HG03060 (cell line): ENCODE results near the gene PRSS21.

Experiments used
- ATAC-seq: cut with Tn5 transposase; IDR thresholded peaks from one replicate; pipeline ENCODE4 v1.9.1; 2021; ENCODE audit warnings: low read depth, moderate number of reproducible peaks; ENCODE audit not compliant: unreplicated experiment

PRSS21 gene

DNA sequence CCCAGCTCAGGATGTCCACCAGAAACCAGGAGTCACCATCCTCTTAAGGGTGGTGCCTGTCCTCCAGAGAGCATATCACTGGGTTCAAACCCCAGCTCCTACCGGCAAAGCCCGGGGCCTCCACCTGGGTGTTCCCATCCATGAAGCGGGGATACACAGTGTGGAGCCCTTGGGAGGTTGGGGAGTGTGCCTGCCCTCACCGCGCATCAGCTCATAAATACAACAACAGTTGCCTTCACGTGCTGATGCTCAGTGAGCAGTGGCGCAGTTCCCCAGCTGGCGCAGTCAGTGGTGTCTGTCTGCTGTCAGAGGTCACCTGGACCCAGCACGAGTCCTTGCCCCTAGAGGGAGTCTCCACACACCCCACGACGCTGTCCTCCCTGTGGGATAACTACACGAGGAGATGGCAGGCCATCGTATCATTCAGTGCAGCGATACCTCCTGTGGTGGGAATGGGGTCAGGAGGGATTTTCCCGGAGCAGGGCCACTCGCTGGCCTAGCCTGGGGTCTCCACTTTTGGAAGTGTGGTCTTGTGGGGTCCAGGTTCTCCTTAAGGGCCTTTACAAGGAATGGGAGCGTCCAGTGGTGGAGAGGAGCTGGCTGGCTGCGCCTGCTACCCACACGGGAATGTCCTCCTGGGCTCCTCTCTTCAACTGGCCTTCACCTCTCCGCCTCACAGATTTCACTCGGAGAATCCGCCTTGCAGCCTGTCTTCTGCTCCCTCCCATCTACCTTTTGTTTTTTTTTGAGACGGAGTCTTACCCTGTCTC, 37.7 kb upstream of the PRSS21 start:
- no peak for ATAC-seq

DNA sequence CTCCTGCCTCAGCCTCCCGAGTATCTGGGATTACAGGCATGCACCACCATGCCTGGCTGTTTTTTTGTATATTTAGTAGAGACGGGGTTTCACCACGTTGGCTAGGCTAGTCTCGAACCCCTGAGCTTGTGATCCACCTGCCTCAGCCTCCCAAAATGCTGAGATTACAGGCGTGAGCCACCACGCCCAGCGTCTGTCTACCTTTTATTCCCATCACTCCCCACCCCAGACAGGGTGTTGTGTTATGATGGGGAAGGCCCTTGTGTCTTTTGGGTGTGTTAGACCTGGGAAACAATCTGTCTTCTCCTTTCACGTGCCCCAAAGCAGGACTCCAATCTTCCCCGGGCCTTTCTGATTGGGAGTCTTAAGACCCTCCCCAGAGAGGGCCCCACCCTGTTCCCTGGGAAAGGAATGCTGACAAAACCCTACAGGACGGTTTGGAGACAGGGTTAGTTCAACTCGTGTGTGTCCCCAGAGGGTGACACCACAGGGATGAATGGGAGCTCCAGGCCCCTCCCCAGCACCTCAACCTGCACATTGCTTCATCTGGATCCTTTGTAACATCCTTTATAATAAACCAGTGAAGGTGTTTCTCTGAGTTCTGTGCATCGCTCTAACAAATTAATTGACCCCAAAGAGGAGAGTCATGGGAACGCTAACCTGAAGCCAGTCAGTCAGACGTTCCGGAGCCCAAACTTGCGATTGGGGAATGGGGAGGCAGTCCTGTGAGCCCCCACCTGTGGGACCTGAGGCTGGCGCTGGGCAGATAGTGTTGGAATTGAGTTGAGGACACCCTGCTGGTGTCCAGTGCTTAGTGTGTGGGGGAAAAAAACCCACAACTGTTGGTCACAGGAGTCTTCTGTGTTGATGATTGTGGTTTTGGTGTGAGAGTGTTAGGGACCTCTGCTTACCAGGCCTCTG, 36.8 kb upstream of the PRSS21 start:
- ATAC-seq = no peak

DNA sequence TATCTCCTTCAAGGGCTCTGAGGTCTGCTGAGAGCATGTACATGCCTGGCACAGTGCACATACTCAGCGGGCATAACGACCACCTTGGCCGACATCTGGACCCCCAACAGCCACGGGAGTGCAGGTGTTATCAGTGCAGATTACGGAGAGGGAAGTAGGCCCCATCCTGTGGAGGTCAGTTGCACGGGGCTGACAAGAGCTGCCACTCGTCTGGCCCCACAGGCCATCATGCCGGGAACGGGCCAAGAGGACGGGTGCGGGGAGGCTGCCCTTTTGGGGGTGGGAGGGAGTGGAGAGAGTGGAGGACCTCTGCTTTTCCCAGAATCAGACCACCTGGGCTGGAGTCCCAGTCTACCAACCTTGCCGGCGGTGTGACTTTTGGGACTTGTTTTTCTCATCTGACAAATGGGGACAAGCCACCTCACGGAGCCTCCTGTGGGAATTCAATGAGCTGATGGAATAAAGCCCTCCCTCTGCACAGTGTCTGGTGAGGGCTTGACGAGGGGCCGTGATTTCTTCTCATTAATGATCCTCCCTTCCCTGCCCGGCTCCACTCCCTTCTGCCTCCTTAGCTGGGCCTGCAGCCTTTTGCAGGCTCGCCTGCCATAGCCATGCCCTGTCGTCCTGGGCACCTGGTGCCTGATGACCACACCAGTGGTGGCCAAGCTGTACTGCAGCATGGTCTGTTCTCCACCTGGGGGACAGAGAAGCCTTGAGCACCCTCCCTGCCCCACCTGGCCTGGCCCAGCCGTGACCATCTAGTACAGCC, 34.3 kb upstream of the PRSS21 start:
- ATAC-seq = no peak

DNA sequence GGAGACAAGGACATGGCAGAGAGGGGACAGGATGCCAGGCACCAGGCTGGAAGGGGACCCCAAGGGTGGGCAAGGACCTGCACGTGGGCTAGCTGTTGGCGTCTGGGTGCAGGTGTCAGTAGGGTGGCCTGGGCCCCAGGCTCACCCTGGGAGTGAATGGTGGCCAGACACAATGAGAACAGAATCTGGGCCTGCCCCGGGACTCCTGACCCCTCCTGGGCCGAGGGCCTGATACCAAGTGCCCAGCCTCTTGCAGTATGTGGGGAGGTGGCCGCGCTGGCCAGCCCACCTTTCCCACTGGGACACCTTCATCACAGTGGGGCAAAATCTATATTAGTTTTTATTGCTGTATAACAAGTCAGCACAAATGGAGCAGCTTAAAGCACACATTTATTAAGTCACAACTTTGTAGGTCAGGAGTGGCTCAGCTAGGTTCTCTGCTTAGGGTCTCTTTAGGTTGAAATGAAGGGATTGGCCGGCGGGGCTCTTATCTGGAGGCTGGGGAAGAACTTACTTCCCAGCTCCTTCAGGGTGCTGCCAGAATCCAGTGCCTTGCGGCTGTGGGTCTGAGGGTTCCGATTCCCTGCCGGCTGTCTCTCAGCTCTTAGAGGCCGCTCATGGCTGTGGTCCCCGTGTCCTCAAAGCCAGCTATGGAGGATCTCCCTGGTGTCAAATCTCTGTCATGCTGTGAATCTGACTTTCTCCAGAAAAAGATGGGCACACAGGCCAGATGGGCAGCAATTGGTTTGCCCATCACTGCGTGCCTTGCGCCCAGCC, 33.3 kb upstream of the PRSS21 start:
- ATAC-seq = no peak

DNA sequence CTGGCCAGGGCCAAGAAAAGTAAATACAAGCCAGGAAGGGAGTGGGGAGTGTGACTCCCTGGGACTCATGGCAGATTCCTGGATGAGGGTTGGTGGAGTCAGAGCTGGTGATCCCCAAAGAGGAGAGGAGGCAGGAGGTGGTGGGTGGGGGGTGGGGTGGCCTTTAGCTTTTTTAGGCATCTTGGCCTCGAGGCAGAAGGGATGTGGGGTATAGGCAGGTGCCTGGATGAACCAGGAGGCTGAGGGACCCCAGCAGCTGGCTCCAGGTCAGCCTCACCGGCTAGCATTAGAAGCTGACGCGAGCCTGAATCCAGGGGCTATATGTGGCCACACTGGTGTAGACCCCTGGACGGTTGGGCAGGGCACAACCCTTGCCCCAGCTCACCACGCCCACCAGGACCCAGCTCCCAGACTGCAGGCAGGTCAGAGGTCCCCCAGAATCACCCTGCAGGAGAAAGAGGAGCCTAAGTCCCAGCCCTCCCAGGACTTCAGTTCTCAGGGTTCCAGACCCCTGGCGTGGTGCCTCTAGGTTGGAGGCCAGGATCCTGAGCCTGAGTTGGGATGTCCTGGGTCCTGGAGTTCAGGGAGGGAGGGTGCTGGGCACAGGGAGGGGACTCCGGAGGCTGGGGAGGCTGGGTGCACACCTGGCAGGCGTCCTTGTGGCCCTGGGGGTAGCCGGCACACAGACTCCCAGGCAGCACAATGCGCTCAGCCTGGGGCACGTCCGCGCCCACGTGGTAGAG, 32.5 kb upstream of the PRSS21 start:
- ATAC-seq = no peak

DNA sequence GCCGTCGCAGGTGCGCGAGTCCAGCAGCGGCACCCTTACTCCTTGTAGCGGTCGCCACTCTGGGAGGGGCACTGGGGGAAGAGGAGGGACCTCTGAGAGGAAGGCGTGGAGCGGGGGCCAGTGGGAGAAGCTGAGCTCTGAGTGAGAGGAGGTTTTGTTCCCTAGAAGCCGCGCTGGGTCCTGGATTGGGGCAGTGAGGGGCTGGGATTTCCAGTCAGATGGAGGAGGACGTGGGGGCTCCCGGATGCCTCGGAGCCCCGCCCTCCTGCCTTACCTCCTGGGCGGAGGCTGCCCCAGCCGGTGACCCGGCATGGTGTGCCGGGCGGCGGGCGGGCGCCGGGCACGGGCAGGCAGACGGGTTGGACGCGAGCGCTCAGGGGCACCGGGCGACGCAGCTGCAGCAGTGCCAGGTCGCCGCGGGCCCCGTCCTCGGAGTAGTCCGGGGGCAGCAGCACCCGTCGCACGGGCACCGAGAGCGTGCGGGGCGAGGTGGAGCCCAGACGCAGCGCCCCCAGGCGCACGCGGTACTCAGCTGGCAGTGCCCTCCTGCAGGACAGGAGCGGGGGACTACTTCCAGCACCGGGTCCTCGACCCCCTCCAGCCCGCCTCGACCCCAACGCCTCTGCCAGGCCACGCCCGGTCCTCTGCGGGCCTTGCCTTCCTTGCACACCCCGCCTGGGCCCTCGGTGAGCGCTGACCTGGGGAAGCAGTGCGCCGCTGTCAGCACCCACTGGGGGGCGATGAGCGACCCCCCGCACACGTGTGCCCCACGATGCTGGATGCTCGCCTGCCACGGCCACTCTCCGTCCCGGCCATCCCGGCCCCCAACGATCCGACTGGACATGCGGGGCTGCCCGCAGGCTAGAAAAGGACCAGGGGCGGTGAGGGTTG, 31.7 kb upstream of the PRSS21 start:
- ATAC-seq = no peak

DNA sequence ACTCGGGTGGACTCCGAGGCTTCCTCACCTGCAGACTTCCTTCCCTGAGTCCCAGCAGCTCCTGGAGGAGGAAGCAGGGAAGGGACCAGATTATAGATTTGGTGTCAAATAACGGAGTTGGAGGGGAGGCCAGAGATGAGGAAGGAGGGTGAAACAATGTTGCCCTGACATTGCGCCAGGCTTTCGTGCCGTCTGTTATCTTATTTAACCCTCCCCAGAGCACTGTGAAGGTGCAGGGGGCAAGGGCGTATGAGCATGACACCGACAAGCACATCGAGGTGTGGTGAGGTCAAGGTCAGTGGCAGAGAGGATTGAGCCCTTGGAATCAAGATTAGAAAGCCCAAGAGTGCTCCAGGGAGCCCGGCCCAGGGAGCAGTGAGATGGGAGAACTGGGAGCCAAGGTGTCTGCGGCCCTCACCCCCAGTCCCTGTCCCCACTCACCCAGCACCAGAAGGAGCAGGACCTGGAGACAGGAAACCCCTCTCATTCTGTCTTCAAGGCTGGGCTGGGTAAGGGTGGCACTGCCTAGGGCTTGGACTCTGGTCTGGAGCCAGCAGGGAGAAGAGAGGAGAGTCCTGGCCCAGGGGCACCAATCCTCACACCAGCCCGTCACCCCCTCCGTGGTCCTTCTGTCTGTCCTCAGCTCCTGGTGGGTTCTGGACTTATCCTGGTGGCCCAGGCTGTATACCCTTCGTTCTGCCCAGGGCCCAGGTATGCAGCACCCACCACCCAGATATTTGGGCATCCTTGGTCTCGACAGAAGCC, 30.8 kb upstream of the PRSS21 start:
- no peak for ATAC-seq

DNA sequence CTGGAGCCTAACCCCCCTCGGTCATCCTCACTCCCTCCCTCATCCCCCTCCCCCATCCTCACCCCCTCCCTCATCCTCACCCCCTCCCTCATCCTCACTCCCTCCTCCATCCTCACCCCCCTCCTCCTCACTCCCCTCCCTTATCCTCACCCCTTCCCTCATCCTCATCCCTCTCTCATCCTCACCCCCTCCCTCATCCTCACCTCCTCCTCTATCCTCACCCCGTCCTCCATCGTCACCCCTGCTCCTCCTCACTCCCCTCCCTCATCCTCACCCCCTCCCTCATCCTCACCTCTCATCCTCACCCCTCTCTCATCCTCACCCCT, 30.2 kb upstream of the PRSS21 start:
- no peak for ATAC-seq

DNA sequence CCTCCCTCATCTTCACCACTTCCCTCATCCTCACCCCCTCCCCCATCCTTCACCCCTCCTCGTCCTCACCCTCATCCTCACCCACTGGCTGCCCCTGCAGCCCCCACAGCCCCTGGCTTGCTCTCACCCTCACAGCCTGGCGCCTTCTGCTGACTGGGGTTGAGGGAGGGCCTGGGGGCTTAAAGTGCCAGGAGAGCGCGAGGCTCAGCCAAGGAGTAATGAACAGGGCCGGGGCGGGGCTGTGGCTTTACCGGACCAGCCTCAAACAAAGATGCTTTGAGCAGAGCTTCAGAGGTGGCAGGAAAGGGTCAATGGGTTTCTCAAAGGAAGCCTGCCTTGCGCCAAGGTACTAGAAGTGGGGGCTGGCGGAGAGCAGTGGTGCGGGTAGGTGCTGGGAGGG, 29.6 kb upstream of the PRSS21 start, which contains the start of gene PRSS33:
PRSS33 (minus strand) TSS at position 155 of the 400 bp plus-strand sequence. CDS start 1,013 bp downstream, outside the sequence.
- no peak for ATAC-seq

DNA sequence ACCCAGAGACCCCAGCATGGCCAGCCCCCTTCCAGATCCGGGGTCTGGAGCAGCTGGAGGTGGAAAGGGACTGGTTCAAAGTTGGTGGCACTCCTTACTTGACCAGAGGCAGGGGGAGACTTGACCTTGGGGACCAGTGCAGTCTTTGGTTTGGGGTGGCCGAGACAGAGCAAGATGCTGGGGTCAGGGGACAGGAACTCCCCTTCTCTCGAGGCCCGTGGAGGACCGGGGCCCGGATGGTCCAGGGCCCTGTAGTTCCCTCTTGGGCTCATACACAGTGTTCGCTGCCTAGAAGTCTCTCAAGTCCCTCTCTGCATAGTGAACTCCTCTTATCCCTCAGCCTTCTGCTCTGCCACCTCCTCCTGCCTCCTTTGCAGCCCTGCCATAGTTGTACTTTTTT, 29.1 kb upstream of the PRSS21 start:
- no peak for ATAC-seq

DNA sequence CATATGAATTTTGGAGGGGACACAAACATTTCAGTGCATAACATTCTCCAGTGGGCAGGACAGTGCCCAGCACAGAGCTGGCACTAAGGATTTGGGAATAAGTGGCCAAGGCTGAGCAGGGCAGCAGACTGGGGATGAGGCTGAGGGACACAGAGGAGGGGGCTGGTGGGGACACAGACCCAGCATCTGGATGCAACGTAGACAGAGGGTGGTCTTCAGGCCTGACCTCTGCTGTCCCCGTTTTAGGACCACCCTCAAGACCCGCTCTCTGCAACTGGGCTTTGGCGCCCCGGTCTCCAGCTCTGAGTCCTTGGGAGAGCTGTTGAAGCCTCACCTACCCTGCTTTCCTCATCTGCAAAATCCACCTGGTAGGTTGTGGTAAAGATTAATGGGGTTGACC, 26.4 kb upstream of the PRSS21 start:
- ATAC-seq = no peak

DNA sequence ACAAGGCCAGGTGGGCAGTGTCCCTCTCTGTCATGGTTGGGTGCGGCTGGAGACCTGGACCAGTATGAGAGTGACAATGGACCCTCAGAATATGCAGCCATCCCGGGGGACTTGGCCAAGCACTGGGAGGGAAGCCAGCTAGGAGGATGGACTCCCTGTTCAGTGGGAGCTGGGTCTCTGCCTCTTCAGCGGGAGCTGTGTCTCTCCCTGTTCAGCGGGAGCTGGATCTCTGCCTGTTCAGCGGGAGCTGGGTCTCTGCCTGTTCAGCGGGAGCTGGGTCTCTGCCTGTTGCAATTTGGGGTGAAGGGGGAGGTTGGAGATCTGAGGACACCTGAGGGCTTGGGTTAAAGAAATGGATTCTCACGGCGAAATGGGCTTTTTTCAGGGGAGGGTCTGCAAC, 25.9 kb upstream of the PRSS21 start:
- ATAC-seq = no peak

DNA sequence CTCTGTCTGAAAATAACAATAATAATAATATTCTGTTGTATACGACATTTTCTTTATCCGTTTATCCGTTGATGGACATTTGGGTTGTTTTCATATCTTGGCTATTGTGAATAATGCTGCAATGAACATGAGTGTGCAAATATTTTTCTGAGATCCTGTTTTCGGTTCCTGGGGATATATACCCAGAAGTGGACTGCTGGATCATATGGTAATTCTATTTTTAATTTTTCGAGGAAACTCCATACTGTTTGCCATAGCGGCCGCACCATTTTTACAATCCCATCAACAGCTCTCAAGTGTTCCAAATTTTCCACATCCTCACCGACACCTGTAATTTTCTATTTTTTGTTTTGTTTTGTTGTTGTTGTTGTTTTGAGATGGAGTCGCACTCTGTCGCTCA, 24.1 kb upstream of the PRSS21 start:
- ATAC-seq = no peak

DNA sequence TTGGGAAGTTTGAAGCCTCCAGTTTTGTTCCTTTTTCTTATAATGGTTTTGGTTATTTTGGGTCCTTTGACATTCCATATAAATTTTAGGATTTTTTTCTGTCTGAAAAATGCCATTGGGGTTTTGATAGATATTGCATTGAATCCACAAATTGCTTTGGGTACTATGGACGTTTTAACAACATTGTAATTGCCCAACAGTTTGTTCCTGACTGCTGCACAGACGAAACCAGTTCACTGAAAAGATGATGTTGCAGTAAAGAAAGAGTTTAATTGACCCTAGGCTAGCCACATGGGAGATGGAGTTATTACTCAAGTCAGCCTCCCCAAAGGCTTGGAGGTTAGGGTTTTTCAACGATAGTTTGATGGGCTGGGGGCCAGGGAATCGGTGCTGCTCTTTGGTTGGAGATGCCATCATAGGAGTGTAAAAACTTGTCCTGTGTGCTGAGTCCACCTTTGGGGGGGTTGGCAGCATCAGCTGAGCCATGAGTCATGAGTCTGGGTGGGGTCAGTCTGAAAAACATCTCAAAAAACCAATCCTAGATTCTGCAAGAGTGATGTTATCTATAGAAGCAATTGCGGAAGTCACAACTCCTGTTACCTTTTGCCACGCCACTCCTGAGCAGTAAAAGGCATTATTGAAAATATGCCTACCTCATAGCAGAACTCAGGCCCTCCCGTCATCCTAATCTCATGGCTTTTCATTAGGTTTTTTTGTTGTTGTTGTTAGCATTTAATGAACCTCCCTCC, 21.5 kb upstream of the PRSS21 start:
- ATAC-seq = no peak

DNA sequence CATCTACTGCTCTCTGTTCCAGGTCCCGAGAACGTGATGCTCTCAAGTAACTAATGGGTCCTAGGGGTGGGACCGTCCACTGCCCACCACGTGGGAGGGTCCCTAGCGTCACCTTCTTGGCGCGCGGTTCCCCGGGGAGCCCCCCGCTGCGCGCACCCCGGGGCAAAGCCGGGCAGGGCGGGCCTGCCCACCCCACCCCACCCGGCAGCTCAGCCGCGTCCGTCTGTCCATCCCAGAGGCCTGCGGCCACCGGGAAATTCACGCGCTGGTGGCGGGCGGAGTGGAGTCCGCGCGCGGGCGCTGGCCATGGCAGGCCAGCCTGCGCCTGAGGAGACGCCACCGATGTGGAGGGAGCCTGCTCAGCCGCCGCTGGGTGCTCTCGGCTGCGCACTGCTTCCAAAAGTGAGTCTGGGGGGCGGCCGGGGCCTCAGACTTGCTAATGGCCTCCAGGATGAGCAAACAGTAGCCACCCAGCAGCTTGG, 18.3 kb upstream of the PRSS21 start:
- ATAC-seq = no peak

DNA sequence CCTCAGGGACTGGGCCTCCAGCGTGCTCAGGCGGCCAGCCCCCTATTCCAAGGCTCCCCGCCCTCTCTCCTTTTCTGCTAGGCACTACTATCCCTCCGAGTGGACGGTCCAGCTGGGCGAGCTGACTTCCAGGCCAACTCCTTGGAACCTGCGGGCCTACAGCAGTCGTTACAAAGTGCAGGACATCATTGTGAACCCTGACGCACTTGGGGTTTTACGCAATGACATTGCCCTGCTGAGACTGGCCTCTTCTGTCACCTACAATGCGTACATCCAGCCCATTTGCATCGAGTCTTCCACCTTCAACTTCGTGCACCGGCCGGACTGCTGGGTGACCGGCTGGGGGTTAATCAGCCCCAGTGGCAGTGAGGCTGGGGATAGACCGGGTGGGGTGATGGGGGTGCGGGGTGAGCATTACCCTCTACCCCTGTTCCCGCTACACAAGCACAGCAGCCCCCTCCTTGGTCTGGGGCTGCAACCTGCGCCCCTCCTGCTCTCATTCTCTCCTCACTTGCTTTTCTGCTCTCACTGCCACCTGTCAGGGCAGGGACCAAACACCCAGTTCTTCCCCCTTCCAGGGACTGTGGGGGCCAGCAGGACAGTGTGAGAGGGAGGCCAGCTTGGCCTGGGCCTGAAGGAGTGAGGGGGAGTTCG, 17.7 kb upstream of the PRSS21 start:
- no peak for ATAC-seq

DNA sequence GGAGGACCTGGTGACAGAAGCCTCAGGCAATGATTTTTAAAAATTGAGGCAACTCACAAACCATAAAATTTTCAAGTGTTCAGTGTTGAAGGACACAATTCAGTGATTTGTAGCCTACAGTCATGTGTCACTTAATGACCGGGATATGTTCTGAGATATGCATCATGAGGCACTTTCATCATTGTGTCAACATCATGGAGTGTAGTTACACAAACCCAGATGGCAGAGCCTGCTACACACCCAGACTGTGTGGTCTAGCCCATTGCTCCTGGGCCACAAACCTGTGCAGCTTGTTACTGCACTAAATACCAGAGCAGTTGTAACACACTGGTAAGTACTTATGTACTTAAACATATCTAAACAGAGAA, 17.2 kb upstream of the PRSS21 start:
- no peak for ATAC-seq
